ENCODE results near the gene TRIM42.

TRIM42 gene

DNA sequence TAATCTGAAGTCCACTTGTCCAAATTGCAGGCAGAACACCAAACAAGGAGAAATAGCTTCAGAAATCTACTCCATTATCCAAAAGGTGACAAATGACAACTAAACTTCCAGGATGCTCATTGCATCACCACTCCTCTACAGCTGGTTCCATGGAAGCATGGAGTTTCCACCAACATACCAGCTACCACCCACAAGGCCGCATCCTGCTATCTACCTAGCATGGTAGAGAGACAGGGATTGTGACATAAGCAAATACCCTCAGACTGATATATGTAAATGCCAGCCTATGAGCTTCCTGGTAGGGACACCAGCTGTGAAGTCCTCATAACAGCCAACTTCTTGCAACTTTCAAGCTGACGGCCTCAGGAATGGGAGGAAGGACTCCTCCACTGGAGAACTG lies at the start of gene TRIM42:
Gene TRIM42, plus strand, starts transcription at position 301 of the 400 bp plus-strand sequence. CDS start 166 bp downstream, outside the sequence.
- no peak within 1 kb of the TSS for H3K4me3 ChIP-seq (ENCODE audit: low read length)
- DNase-seq (ENCODE audit: low read depth), result no peak
- TF ChIP-seq, protein P1, sequence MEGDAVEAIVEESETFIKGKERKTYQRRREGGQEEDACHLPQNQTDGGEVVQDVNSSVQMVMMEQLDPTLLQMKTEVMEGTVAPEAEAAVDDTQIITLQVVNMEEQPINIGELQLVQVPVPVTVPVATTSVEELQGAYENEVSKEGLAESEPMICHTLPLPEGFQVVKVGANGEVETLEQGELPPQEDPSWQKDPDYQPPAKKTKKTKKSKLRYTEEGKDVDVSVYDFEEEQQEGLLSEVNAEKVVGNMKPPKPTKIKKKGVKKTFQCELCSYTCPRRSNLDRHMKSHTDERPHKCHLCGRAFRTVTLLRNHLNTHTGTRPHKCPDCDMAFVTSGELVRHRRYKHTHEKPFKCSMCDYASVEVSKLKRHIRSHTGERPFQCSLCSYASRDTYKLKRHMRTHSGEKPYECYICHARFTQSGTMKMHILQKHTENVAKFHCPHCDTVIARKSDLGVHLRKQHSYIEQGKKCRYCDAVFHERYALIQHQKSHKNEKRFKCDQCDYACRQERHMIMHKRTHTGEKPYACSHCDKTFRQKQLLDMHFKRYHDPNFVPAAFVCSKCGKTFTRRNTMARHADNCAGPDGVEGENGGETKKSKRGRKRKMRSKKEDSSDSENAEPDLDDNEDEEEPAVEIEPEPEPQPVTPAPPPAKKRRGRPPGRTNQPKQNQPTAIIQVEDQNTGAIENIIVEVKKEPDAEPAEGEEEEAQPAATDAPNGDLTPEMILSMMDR (IDR thresholded peaks at IDR 0.05; ENCODE audit: insufficient read depth, low read depth, low read length, missing control alignments), result no peak

DNA sequence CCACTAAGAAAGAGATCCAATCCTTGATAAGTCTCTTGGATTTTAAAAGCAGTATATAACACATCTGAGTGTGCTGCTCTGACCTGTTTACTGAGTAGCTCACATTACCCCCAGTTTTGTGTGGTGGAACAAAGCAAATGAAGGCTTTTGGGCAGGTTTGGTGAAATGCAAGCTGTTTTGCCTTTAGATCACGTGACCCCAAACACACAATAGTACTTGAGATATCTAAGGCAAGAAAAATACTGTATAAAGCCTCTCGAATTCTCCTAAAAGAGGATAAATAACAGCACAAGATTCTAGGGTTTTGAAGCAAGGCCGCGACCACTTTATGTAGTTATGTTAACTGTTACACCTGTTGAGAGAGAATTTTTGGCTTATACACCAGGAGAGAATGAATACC lies 49.3 kb upstream of the TRIM42 start:
- no peak overlapping the region for H3K4me3 ChIP-seq (ENCODE audit: low read length)
- TF ChIP-seq, protein P1 (IDR thresholded peaks at IDR 0.05; ENCODE audit: insufficient read depth, low read depth, low read length, missing control alignments), result no peak
- DNase-seq (ENCODE audit: low read depth), result no peak

DNA sequence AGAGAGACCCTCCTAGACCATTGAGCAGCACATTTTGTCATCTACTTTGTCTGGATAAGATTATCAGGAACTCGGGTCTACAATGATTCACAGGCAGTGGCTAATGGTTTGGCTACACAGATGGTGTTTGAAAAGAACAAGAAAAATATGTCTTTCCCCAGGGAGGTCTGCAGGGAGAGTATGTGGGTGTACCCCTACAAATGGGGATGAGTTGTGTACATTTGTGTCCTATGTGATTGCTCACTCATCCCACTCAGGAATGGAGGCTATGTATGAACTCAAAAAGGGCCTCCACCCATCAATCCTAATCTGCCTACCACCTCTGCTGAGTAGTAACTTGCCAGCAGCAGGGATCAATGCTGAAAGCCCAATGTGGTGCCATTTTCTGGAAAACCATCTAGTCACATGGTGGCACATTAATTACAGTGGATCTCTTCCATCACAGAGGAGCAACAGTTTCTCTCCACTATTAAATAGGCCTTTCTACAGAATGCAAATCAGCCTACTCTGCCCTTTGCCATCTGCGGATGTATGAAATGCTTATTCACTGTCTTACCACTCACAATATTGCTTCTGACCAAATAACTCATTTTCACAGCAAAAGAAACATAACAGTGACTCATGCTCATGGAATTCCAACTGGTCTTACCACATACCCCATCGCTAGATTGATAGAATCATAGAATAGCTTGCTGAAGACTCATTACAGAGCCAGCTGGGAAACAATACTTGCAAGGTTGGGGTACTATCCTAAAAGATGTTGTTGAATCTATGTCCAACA lies 48.3 kb upstream of the TRIM42 start:
- TF ChIP-seq, protein P1 (IDR thresholded peaks at IDR 0.05; ENCODE audit: insufficient read depth, low read depth, low read length, missing control alignments), result no peak
- no peak overlapping the region for H3K4me3 ChIP-seq (ENCODE audit: low read length)
- peak; percentile 92 for DNase-seq (ENCODE audit: low read depth)

DNA sequence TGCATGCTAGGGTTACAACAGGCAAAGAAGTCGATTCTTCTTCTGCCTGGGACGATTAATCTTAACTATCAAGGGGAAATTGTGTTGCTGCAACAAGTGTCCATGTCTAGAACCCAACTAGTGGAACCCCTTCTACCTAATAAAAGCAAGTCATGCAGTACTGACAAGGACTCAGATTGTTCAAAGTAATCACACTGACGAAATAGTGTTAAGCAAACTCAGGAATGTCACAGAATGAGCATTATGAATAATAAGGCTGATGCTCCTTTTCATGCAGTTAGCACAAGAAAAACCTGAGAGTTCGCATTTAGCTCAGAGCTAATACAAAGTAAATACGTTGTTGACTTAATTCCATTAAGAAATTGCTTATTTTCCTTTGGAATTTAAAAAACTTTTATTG lies 47.5 kb upstream of the TRIM42 start:
- peak; percentile 49 for DNase-seq (ENCODE audit: low read depth)
- no peak overlapping the region for H3K4me3 ChIP-seq (ENCODE audit: low read length)
- TF ChIP-seq, protein P1 (IDR thresholded peaks at IDR 0.05; ENCODE audit: insufficient read depth, low read depth, low read length, missing control alignments), result no peak

DNA sequence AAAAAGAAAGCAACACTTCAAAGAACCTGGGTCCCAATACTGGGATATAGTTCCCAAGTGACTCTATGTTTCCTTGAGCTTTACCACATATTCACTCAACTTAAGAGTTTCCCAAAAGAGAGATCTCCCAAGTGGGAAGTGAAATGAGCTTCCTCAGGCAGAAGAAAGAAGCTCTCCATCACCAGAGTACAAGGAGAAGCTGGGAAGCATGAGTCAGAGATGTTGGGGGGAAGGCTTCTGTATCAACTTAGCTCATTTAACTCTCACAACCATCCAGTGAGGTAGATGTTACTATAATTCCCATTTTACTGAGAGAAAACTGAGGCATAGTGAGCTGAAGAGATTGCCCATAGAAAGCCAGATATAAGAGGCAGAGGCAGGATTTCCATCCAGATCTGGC lies 47.0 kb upstream of the TRIM42 start:
- H3K4me3 ChIP-seq (ENCODE audit: low read length), result no peak overlapping the region
- TF ChIP-seq, protein P1 (IDR thresholded peaks at IDR 0.05; ENCODE audit: insufficient read depth, low read depth, low read length, missing control alignments), result no peak
- peak; percentile 6 for DNase-seq (ENCODE audit: low read depth)

DNA sequence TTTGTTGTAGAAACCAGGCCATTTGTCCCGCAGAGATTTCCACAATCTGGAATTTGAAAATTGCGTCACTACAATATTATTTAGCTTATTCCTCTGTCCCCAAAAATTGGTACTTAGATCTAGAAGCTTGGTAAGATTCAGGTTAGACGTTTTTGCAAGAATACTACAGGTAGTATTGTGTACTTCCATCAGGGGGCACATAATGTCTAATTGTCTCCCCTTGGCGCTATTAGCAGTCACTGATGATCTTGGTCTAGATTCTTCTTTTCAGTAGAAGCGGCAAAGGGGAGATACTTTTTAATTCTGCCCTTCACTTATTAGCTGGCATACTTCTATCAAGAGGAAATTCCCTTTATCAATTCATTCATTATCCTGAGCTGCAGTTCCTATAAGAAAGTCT lies 42.6 kb upstream of the TRIM42 start:
- H3K4me3 ChIP-seq (ENCODE audit: low read length), result no peak overlapping the region
- DNase-seq (ENCODE audit: low read depth), result no peak
- TF ChIP-seq, protein P1 (IDR thresholded peaks at IDR 0.05; ENCODE audit: insufficient read depth, low read depth, low read length, missing control alignments), result no peak

Data from epithelial cell of esophagus (primary cell).